ENCODE measurements around the gene FGD4. TPM values are rescaled to one million over a fixed set of nuclear protein-coding genes. Genes with fewer than 3 reads are reported as not detected.

Gene FGD4
- total and polyA plus RNA-seq, 8 donors: 18.6 to 38.9 (median 25.5) TPM

DNA sequence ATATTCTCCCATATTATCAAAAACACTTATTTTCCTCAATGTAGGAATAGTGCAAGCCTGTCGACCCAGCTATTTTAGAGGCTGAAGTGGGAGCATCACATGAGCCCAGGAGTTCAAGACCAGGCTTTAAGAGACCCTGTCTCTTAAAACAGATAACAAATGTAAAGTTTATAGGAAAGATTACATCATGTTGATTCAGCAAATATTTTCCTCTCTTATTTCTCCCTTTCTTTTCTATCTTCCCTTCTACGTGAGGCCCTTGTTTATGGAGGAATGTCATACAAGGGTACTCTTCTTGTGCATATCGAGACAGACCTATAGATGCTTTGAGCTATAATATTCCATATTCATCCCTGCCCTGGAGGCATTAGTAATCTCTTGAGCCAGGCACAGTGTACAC, 36.5 kb upstream of the FGD4 start:
- Histone ChIP-seq H3K27me3 (no peaks in the 10 kb centered on the region), H3K4me1 (no peaks in the 10 kb centered on the region), H3K9me3 (no peaks in the 10 kb centered on the region), H3K4me3 (no peak overlapping the region), H3K27ac (no peak overlapping the region), H3K36me3 (no peaks in the 10 kb centered on the region)
- TF ChIP-seq, protein P1, sequence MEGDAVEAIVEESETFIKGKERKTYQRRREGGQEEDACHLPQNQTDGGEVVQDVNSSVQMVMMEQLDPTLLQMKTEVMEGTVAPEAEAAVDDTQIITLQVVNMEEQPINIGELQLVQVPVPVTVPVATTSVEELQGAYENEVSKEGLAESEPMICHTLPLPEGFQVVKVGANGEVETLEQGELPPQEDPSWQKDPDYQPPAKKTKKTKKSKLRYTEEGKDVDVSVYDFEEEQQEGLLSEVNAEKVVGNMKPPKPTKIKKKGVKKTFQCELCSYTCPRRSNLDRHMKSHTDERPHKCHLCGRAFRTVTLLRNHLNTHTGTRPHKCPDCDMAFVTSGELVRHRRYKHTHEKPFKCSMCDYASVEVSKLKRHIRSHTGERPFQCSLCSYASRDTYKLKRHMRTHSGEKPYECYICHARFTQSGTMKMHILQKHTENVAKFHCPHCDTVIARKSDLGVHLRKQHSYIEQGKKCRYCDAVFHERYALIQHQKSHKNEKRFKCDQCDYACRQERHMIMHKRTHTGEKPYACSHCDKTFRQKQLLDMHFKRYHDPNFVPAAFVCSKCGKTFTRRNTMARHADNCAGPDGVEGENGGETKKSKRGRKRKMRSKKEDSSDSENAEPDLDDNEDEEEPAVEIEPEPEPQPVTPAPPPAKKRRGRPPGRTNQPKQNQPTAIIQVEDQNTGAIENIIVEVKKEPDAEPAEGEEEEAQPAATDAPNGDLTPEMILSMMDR (IDR thresholded peaks at IDR 0.05): no peak
- DNase-seq (no peak), ATAC-seq (no peak)
- intact Hi-C loops (cut with DNase I): loop anchor here in 1 of 2 donors (10.0 kb wide), 1 partner anchor 312 kb away; the partner anchor contains the start of gene DNM1L

DNA sequence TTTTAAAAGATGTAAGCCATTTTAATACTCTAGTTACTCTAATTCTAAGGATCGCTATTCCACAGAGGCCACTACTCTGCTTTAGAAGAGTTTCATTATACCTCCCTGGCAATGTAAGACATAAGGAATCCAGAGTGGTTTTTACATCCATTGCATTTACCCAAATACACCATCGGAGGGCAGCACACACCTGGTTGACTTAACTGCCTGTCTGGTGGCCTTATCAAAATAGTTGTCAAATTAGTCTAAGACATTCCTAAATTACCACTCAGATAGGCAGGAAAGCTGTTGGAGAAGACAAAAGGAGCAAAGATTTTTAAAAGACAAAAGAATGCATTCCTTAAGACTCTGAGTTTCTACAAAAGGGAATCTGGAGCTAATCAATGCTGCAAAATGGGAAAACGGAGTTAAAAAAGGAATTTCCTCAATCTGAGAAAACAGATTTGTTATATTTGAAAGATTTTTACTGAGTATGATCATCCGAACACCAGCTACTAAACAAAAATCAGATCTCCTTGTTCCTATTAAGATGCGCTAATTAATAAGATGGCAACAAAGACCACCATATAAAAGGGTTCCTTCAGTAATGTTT, 33.8 kb upstream of the FGD4 start:
- ATAC-seq (peak; percentile 97), DNase-seq (peak in 2 of 4 donors; percentile 36 to 69)
- intact Hi-C loops (cut with DNase I): loop anchor here in 1 of 2 donors (10.0 kb wide), 1 partner anchor 309 kb away; the partner anchor contains the start of gene DNM1L
- H3K27me3 ChIP-seq: no peaks in the 10 kb centered on the region
- TF ChIP-seq, protein P1 (IDR thresholded peaks at IDR 0.05): peak; percentile 67 to 74
- no peaks in the 10 kb centered on the region for H3K4me1 ChIP-seq
- H3K36me3 ChIP-seq: no peaks in the 10 kb centered on the region
- no peaks in the 10 kb centered on the region for H3K9me3 ChIP-seq
- H3K27ac ChIP-seq: no peak overlapping the region
- no peak overlapping the region for H3K4me3 ChIP-seq

DNA sequence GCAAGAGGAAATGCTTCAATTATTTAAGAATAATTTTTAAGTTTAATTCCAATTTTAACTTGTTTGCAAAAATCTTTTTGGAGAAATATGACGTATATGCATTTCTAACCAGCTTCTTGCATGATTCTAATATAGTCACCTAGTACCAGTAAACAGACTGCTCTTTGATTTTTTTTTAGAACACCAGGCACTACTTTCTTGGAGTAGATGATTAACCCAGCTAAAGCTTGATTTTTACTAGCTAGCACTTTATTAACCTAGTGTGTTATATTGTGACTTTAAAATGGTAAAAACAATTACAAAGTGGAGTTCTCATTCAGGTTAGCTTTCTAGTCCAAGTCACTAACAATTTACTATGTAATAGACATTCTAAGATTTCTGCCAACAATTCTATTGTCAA, 32.6 kb upstream of the FGD4 start:
- intact Hi-C loops (cut with DNase I): loop anchor here in 1 of 2 donors (10.0 kb wide), 1 partner anchor 308 kb away; the partner anchor contains the start of gene DNM1L
- H3K27ac ChIP-seq: no peak overlapping the region

DNA sequence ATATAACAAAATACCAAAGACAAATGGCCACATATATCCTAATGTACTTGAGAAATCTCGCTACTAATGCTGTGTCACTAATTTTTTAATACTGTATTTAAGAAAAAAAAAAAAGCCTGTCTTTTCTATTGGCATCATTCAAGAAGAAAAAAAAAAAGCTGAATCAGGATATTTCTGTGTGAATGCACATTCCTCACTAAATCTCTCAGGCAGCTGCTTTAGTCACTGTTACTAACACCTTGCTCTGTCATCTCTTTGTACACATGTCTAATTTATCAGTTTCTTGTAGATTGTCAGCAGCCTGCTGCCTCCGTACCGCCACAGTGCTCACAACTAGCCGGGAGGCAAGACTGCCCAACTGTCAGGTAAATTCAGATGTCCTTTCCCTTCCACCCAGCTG, 32.0 kb upstream of the FGD4 start:
- TF ChIP-seq, protein P1 (IDR thresholded peaks at IDR 0.05): no peak
- intact Hi-C loops (cut with DNase I): loop anchor here in 1 of 2 donors (10.0 kb wide), 1 partner anchor 307 kb away; the partner anchor contains the start of gene DNM1L
- DNase-seq (no peak), ATAC-seq (no peak)
- no peaks in the 10 kb centered on the region for H3K27me3 ChIP-seq
- H3K36me3 ChIP-seq: no peaks in the 10 kb centered on the region
- H3K4me3 ChIP-seq: no peak overlapping the region
- H3K9me3 ChIP-seq: no peaks in the 10 kb centered on the region
- no peak overlapping the region for H3K27ac ChIP-seq
- H3K4me1 ChIP-seq: no peaks in the 10 kb centered on the region

More for the DNA sequence above, 32.6 kb upstream of the FGD4 start:
- no peak overlapping the region for H3K4me3 ChIP-seq
- no peaks in the 10 kb centered on the region for H3K9me3 ChIP-seq
- TF ChIP-seq, protein P1 (IDR thresholded peaks at IDR 0.05): no peak
- no peaks in the 10 kb centered on the region for H3K36me3 ChIP-seq
- no peak for ATAC-seq
- no peaks in the 10 kb centered on the region for H3K4me1 ChIP-seq
- no peak for DNase-seq
- H3K27me3 ChIP-seq: no peaks in the 10 kb centered on the region

DNA sequence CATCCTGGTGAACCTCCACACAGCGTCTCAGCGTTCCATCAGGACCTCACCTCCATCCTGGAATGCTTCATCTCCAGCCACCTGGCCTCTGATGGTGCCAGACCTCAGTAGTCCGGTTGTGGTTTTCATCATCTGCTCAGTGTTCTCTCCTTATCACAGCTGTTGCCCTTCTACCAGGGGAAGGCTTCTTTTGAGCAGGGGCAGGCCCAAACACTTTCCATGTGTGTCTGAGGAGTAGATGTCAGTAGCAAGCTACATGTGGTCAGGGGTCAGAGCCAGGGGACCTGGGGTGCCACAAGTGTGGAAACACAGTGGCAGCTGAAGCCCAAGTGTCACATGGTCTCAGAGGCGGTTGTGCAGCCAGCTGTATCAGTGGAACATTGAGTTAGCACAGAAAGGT, 30.2 kb upstream of the FGD4 start:
- Histone ChIP-seq H3K9me3 (no peaks in the 10 kb centered on the region), H3K4me1 (no peaks in the 10 kb centered on the region), H3K4me3 (no peak overlapping the region), H3K27ac (no peak overlapping the region), H3K27me3 (no peaks in the 10 kb centered on the region), H3K36me3 (no peaks in the 10 kb centered on the region)
- TF ChIP-seq, protein P1 (IDR thresholded peaks at IDR 0.05): no peak
- DNase-seq (no peak), ATAC-seq (no peak)
- intact Hi-C loops (cut with DNase I): loop anchor here in 1 of 2 donors (10.0 kb wide), 1 partner anchor 306 kb away; the partner anchor contains the start of gene DNM1L

All from left lung (tissue), 10 donors.